ENCODE data around the gene BCAS3. TPM values are rescaled to one million over a fixed set of nuclear protein-coding genes. Genes with fewer than 3 reads are reported as not detected.

BCAS3 gene
- polyA plus RNA-seq, 3 donors, result 10.3 to 19.1 (median 14.7) TPM

- Histone ChIP-seq H4K20me1 (ENCODE audit: insufficient read depth, low read length) (no peaks in the 10 kb centered on the region), H3K4me3 (replicated peaks in 1 of 3; ENCODE audit: low read depth in 2 of 3, low read length in 3 of 3) (no peak overlapping the region), H3K27me3 (ENCODE audit: control insufficient read depth in 2 of 2, insufficient read depth in 2 of 2, low read length in 2 of 2) (no peaks in the 10 kb centered on the region), H3K4me1 (ENCODE audit: control insufficient read depth in 1 of 2, insufficient read depth in 2 of 2, low read length in 2 of 2) (peaks cover 0 to 7% of the 10 kb centered on the region in 2 donors), H3K27ac (ENCODE audit: low read depth in 1 of 2, low read length in 2 of 2) (no peak overlapping the region), H2AFZ (ENCODE audit: insufficient read depth, low read depth, low read length, poor library complexity, severe bottlenecking) (no peak overlapping the region), H3K9ac (ENCODE audit: insufficient read depth, low read length, poor library complexity, severe bottlenecking) (no peak overlapping the region), H3K4me2 (replicated peaks; ENCODE audit: extremely low read depth, low read length, poor library complexity, severe bottlenecking) (no peak overlapping the region), H3K36me3 (replicated peaks in 1 of 2; ENCODE audit: control insufficient read depth in 1 of 2, insufficient read depth in 2 of 2, low read length in 2 of 2) (no peaks in the 10 kb centered on the region), H3K9me3 (replicated peaks in 1 of 2; ENCODE audit: control insufficient read depth in 1 of 2, insufficient read depth in 1 of 2, low read length in 2 of 2) (peaks cover 5 to 6% of the 10 kb centered on the region in 2 donors), H3K79me2 (ENCODE audit: insufficient read depth, low read length) (no peaks in the 10 kb centered on the region)
- peaks cover 0 to 2% of the 10 kb centered on the region in 2 donors for H3K36me3 Mint-ChIP-seq
- intact Hi-C loops (cut with micrococcal nuclease), result no loop called here
- DNase-seq, result no peak
- 100% methylated on average over 2 of the region's 9 CpGs for WGBS (ENCODE audit: insufficient coverage)
- H3K27ac Mint-ChIP-seq, result no peak overlapping the region
- no peak for TF ChIP-seq CTCF (IDR thresholded peaks at IDR 0.05)
- peaks cover 0 to 8% (median 4%) of the 10 kb centered on the region in 7 donors for H3K9me3 Mint-ChIP-seq
- peaks cover 8% of the 10 kb centered on the region for H3K4me1 Mint-ChIP-seq
- H3K27me3 Mint-ChIP-seq (ENCODE audit: low read depth in 3 of 3), result peaks cover 0 to 1% (median 0%) of the 10 kb centered on the region in 3 donors
- no peak overlapping the region for H3K4me3 Mint-ChIP-seq
Observed at GRCh38 chr17:61161615-61162134, 484.0 kb downstream of the BCAS3 start.

GRCh38 chr17:61164517-61164916 is 486.9 kb downstream of the BCAS3 start:
- Histone ChIP-seq H3K27ac (ENCODE audit: low read depth in 1 of 2, low read length in 2 of 2) (no peak overlapping the region), H3K4me1 (ENCODE audit: control insufficient read depth in 1 of 2, insufficient read depth in 2 of 2, low read length in 2 of 2) (peaks cover 0 to 2% of the 10 kb centered on the region in 2 donors), H3K79me2 (ENCODE audit: insufficient read depth, low read length) (no peaks in the 10 kb centered on the region), H4K20me1 (ENCODE audit: insufficient read depth, low read length) (no peaks in the 10 kb centered on the region), H3K36me3 (replicated peaks in 1 of 2; ENCODE audit: control insufficient read depth in 1 of 2, insufficient read depth in 2 of 2, low read length in 2 of 2) (no peaks in the 10 kb centered on the region), H3K9me3 (replicated peaks in 1 of 2; ENCODE audit: control insufficient read depth in 1 of 2, insufficient read depth in 1 of 2, low read length in 2 of 2) (peaks cover 5 to 6% of the 10 kb centered on the region in 2 donors), H2AFZ (ENCODE audit: insufficient read depth, low read depth, low read length, poor library complexity, severe bottlenecking) (no peak overlapping the region), H3K9ac (ENCODE audit: insufficient read depth, low read length, poor library complexity, severe bottlenecking) (no peak overlapping the region), H3K4me2 (replicated peaks; ENCODE audit: extremely low read depth, low read length, poor library complexity, severe bottlenecking) (no peak overlapping the region), H3K27me3 (ENCODE audit: control insufficient read depth in 2 of 2, insufficient read depth in 2 of 2, low read length in 2 of 2) (no peaks in the 10 kb centered on the region), H3K4me3 (replicated peaks in 1 of 3; ENCODE audit: low read depth in 2 of 3, low read length in 3 of 3) (no peak overlapping the region)
- H3K9me3 Mint-ChIP-seq, result peaks cover 0 to 8% (median 4%) of the 10 kb centered on the region in 7 donors
- no peak for DNase-seq
- no peak overlapping the region for H3K4me3 Mint-ChIP-seq
- H3K36me3 Mint-ChIP-seq, result no peaks in the 10 kb centered on the region
- H3K27ac Mint-ChIP-seq, result peak overlapping the region in 1 of 7 donors; percentile 54
- no peaks in the 10 kb centered on the region for H3K4me1 Mint-ChIP-seq
- no peak for TF ChIP-seq CTCF (IDR thresholded peaks at IDR 0.05)
- WGBS (ENCODE audit: insufficient coverage), result no CpG with 5 or more reads among the region's 3 CpGs
- intact Hi-C loops (cut with micrococcal nuclease), result no loop called here
- no peaks in the 10 kb centered on the region for H3K27me3 Mint-ChIP-seq (ENCODE audit: low read depth in 3 of 3)

Data from CD14-positive monocyte (primary cell).